ENCODE results near the gene COMP. TPM values are rescaled to one million over a fixed set of nuclear protein-coding genes. Genes with fewer than 3 reads are reported as not detected.

The COMP gene
- total RNA-seq, 3 donors from 2014 or later = 0.12 to 0.95 TPM; not detected in 1

DNA sequence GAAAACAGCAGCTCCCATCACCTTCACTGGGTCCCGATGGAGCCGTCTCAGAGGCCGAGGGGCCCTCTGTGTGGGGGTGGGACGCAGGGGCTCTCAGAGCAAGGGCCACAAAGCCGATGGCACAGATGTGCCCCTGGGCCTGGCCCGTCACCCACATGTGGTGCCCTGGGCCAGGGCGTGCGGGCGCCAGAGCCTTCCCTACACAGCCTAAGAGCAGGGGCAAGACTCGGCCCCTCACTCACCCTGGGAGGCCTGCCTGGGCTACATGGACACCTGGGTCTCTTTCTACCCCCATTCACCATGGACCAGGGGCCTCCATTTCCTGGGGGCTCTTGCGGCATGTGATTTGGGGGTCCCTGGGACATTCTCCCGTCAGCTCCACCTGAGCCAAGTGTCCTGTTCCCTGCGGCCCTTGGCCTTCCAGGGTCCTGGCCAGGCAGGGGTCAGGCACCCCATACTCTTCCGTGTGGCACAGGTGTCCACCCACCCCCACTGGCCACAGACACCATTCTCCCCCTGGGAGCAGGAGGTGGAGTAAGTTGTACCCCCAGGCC is 10.0 kb downstream of the COMP start:
- intact Hi-C loops (cut with DNase I, micrococcal nuclease) = no loop called here
- no peaks in the 10 kb centered on the region for H3K36me3 ChIP-seq (ENCODE audit: low read depth)
- no peaks in the 10 kb centered on the region for H3K9me3 ChIP-seq
- no peak overlapping the region for H3K4me3 ChIP-seq
- no peak for DNase-seq
- TF ChIP-seq, protein P1, sequence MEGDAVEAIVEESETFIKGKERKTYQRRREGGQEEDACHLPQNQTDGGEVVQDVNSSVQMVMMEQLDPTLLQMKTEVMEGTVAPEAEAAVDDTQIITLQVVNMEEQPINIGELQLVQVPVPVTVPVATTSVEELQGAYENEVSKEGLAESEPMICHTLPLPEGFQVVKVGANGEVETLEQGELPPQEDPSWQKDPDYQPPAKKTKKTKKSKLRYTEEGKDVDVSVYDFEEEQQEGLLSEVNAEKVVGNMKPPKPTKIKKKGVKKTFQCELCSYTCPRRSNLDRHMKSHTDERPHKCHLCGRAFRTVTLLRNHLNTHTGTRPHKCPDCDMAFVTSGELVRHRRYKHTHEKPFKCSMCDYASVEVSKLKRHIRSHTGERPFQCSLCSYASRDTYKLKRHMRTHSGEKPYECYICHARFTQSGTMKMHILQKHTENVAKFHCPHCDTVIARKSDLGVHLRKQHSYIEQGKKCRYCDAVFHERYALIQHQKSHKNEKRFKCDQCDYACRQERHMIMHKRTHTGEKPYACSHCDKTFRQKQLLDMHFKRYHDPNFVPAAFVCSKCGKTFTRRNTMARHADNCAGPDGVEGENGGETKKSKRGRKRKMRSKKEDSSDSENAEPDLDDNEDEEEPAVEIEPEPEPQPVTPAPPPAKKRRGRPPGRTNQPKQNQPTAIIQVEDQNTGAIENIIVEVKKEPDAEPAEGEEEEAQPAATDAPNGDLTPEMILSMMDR (IDR thresholded peaks at IDR 0.05) = no peak
- peaks cover 5% of the 10 kb centered on the region for H3K4me1 ChIP-seq (ENCODE audit: low read depth)
- ATAC-seq = no peak

DNA sequence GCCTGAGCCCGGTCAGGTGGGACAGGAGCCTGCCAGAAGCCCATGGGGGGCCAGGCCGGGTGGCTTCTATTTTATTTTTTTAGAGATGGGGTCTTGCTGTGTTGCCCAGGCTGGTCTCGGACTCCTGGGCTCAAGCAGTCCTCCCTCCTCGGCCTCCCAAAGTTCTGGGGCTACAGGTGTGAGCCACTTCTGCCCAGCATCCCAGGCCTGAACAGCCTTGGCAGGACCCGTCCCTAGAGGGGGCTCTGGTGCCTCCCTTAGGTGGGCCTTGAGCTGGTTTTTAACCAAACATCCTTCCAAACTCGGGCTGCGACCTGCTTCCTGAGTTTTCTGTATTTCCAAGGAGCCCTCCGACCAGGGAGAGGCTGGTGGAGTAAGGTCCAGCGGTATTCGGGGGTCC is 10.5 kb downstream of the COMP start:
- TF ChIP-seq, protein P1 (IDR thresholded peaks at IDR 0.05) = no peak
- peaks cover 4% of the 10 kb centered on the region for H3K4me1 ChIP-seq (ENCODE audit: low read depth)
- DNase-seq = no peak
- H3K36me3 ChIP-seq (ENCODE audit: low read depth) = no peaks in the 10 kb centered on the region
- no peak for ATAC-seq
- intact Hi-C loops (cut with DNase I, micrococcal nuclease) = no loop called here
- no peak overlapping the region for H3K4me3 ChIP-seq
- H3K9me3 ChIP-seq = no peaks in the 10 kb centered on the region

DNA sequence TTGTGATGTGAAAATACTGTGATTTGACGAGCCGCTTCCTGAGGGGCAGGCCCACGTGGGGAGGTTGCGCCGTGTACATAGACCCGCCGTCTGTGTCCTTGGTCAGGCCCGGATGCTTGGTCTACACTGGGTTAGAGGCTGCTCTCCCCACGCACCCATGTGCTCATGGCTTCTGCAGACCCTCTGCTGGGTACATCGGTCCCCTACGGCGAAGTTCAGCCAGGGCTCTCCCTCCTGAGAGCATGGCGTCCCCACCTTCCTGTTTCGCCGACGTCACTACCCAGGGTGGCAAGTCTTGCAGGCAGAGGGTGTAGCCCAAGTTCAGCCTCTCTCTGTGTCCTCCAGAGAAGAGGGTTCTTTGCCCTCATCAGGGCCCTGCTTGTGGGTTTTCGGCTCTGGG is 11.0 kb downstream of the COMP start:
- Histone ChIP-seq H3K36me3 (ENCODE audit: low read depth) (no peaks in the 10 kb centered on the region), H3K4me3 (no peak overlapping the region), H3K9me3 (no peaks in the 10 kb centered on the region), H3K4me1 (ENCODE audit: low read depth) (no peaks in the 10 kb centered on the region)
- DNase-seq (no peak), ATAC-seq (no peak)
- intact Hi-C loops (cut with DNase I, micrococcal nuclease) = no loop called here
- TF ChIP-seq, protein P1 (IDR thresholded peaks at IDR 0.05) = no peak

DNA sequence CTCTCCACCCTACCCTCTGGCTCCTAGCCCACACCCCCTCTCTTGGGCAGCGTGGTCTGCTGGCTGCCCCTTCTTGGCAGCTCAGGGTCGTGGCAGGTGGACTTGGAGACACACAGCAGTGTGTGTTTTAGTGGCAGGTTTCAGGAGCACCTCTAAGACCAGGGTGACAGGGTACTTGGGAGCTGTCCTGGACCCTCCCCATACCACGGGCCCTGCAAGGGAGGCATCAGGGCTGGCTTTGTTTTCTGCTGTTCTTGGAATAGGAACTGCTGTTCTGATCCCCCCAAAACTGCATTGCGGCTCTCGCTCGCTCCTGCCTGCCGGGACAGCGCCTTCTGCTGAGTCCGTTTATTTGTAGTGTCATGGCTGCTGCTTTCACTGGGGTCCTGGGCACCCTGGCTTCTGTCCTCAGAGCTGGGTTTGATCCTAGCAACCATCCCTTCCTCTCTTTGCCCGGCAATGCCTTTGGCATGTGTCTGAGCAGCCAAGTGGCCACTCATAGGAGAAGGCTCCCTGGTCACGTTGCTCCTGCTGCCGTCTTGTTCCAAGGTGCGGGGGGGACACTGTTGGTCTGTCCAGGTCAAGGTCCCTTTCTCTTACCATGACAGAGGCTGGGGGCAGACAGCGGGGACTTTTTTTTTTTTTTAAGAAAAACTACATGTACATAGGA is 12.1 kb downstream of the COMP start:
- Histone ChIP-seq H3K4me3 (no peak overlapping the region), H3K9me3 (no peaks in the 10 kb centered on the region), H3K4me1 (ENCODE audit: low read depth) (no peaks in the 10 kb centered on the region), H3K36me3 (ENCODE audit: low read depth) (no peaks in the 10 kb centered on the region)
- DNase-seq (no peak), ATAC-seq (no peak)
- TF ChIP-seq, protein P1 (IDR thresholded peaks at IDR 0.05) = no peak
- intact Hi-C loops (cut with DNase I, micrococcal nuclease) = no loop called here

DNA sequence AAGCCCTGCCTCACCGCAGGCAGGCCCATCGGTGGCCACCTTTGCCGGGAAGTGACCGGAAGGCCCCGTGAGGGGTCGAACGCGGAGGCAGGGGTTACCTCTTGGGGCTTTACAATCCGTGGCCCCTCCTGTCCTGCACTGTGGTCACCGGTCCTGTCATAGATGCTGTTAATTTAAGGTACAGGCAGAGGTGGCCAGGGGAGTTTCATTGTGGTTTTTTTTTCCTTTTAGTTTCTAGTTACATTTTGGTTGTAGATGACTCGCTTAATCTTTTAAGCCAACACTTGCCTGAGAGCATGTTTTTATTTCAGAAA is 13.1 kb downstream of the COMP start:
- H3K36me3 ChIP-seq (ENCODE audit: low read depth) = no peaks in the 10 kb centered on the region
- no peaks in the 10 kb centered on the region for H3K9me3 ChIP-seq
- H3K4me3 ChIP-seq = no peak overlapping the region
- DNase-seq (no peak), ATAC-seq (no peak)
- H3K4me1 ChIP-seq (ENCODE audit: low read depth) = no peaks in the 10 kb centered on the region
- TF ChIP-seq, protein P1 (IDR thresholded peaks at IDR 0.05) = no peak
- intact Hi-C loops (cut with DNase I, micrococcal nuclease) = no loop called here

All from mucosa of descending colon (tissue), 3 donors.